GM19372 (cell line): ENCODE results near the gene DGKD.
A peak's percentile ranks its signal among the peaks of the same experiment; 100 is the strongest.

Experiments
- ATAC-seq: cut with Tn5 transposase; IDR thresholded peaks from one replicate; pipeline ENCODE4 v1.9.1; 2021; ENCODE audit warnings: mild to moderate bottlenecking, low read depth, moderate library complexity; ENCODE audit not compliant: unreplicated experiment

Gene DGKD

GRCh38 chr2:233409286-233409991 is 55.1 kb downstream of the DGKD start:
- ATAC-seq = no peak

GRCh38 chr2:233410196-233410760 is 56.0 kb downstream of the DGKD start:
- no peak for ATAC-seq

DNA sequence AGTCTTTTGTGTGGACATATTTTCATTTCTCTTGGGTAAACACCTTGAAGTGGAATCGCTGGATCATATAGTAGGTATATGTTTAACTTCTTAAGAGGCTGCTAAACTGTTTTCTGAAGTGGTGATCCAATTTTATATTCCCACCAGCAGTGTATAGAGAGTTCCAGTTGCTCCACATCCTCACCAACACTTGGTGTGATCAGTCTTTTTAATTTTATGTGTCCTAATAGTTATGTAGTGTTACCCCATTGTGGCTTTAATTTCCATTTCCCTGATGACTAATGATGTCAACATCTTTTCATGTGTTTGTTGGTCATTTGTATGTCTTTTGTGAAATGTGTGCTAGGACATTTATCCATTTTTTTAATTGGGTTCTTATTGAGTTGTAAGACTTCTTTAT is 56.9 kb downstream of the DGKD start:
- no peak for ATAC-seq

- ATAC-seq = no peak
These were observed 58.1 kb downstream of the DGKD start for GRCh38 chr2:233412405-233412804.

DNA sequence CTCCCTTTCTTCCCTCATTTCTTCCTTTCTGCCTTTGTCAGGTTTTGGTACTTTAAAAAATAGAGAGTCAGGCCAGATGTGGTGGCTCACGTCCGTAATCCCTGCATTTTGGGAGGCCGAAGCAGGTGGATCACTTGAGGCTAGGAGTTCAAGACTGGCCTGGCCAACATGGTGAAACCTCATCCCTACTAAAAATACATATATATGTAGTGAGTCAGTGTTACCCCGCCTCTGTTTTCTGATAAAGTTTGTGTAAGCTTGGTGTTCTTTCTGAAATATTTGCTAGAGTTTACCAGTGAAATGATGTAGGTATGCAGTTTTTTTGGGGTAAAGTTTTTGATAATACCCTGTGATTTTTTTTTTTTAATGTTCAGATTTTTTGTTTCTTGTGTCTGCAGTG is 58.8 kb downstream of the DGKD start:
- no peak for ATAC-seq

DNA sequence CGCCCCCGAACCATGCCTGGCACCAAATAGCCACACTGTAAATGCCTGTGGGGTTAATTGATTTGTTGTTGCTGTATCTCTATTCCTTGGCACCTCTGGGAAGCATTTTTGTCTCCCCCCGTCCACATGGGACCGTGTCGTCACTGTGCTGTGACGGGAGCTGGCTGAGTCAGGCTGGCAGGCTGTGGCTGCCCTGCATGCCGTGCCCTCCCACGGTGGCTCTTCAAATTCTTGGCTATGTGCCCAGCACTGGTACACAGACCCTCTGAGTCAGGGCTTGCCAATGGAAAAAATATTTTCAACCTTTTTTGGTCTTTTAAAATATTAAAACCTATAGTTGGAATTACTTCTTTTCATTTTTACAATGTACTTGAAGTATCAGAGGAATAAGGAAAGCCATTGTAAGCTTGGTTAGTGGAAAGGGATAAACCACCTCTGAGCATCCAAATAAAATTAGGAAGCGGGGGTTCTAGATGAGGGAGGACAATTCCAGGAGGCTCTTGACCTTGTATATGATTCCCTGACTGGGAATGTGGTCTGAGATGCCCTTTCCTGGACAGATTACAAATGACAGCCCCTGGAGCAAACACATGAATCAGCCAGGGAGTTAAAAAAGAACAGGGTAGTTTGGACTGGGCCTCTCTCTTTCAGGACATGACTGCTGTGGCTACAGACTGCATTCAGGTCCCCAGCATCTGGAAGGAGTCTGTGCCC is 59.4 kb downstream of the DGKD start:
- no peak for ATAC-seq

DNA sequence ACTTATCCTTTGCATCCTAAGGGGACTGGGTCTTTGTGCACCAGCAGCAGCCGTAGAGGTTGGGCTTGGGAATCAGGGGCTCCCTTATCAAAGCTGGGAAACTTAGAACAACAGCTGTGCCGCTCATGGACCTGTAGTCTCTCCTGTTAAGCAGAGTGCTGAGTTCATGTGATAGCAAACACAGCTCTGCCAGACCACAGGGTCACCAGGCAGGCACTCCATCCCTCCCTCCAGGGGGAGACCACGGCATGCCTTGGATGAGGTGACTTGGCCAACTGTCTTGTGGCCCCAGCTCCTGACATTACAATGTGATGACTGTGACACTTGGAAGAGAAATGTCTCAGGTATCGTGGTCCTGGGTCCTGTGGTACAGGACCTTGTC is 60.0 kb downstream of the DGKD start:
- ATAC-seq = no peak

GRCh38 chr2:233414777-233415570 is 60.7 kb downstream of the DGKD start:
- no peak for ATAC-seq

DNA sequence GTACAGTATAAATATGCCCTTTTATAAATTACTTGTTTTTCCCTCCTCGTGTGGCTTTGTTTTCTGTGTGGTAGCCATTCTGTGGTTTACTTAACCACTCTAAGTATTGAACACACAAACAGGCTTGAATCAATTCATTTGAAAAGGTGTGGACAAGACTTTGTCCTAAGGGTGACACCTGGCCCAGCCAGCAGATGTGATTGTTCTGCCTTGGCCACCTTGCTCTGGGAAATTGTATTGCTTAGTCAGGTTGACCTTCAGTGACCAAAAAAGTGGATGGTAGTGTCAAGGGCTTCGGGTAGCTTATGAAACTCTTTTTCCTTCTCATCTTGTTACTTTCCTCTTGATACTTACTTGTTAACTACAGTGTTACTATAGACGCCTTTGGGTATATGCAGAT is 61.9 kb downstream of the DGKD start:
- no peak for ATAC-seq

DNA sequence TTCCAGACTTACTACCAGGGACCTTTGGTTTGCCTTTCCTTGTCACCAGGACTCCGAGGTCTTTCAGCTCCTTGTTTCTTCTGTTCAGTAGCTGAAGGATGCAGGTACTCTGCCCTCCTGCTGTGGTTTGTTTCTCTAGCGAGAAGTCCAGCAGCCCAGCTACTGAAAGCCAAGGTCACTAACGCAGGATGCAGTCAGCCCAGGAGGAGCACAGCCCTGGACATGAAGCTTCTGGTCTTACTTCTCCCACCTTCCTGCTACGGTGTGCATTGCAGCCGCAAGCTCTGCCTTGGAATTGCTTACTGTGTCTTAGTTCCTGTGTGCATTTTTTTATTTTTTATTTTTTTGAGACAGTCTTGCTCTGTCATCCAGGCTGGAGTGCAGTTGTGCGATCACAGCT is 62.4 kb downstream of the DGKD start:
- no peak for ATAC-seq

- ATAC-seq = no peak
These were observed 63.0 kb downstream of the DGKD start for GRCh38 chr2:233417282-233417681.

DNA sequence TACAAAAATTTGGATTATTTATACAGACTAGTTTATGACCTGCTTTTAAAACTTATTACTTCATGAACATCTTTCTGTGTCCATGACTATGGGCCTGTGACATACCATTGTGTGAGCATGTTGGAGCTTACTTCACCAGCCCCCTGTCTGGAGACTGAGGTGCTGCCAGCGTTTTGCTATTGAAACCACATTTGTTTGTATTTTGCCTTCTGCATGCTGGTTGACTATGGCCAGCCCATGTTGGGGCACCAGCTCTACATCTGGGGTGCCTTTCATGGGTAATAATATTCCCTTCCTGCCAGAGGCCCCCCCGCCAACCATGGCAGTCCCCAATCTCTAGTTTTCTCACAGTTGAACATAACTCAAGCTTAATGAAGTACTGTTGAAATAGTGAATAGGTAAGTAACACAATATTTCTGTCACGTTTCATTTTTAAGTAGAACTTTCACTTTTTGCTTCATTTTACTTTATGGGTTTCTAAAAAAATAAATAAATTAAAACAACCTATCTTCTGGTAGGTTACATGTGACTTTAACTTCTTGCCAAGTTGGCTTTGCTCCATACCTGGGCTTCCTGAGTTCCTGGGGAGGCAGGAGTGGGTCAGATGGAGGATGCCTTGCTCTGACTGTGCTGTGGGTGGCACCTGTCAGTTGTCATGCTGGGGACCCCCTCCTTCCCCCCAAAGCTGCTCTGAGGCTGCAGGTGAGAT is 63.9 kb downstream of the DGKD start:
- ATAC-seq = no peak

DNA sequence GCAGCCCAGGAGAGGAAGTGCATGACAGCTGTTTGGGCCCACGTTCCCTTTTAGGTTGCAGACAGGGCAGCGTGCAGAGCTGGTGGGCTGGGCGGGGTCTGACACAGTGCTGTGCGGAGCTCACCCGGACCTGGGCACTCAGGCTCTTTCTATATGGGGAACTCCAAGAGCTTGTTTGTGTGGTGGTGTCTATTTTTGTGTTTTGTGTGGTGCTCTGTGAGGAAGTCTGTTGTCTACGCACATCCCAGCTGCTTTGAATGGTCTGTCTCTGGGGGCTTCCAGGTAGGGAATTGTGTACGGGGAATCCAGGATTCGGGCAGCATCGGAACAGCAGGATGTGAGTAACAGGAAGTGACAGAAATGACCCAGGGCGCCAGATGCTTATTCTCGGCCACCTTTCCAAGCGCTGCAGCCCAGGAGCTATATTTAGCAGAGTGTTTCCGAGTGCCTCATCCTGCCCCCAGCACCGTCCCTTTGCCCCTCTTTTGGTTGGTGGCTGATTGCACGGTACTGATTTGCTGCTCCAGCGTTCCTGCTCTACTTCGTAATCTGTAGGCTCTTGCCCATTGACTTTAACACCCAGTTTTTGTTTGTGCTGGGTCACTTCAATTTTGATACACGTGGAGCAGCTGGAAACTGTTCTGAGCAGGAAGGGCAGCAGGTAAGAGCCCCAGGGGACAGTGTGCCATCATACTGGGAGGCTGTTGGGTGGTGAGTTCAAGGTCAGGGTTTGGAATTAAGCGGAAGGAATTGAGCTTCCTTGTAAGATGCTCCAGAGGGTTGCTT is 64.7 kb downstream of the DGKD start:
- ATAC-seq = peak; percentile 55

DNA sequence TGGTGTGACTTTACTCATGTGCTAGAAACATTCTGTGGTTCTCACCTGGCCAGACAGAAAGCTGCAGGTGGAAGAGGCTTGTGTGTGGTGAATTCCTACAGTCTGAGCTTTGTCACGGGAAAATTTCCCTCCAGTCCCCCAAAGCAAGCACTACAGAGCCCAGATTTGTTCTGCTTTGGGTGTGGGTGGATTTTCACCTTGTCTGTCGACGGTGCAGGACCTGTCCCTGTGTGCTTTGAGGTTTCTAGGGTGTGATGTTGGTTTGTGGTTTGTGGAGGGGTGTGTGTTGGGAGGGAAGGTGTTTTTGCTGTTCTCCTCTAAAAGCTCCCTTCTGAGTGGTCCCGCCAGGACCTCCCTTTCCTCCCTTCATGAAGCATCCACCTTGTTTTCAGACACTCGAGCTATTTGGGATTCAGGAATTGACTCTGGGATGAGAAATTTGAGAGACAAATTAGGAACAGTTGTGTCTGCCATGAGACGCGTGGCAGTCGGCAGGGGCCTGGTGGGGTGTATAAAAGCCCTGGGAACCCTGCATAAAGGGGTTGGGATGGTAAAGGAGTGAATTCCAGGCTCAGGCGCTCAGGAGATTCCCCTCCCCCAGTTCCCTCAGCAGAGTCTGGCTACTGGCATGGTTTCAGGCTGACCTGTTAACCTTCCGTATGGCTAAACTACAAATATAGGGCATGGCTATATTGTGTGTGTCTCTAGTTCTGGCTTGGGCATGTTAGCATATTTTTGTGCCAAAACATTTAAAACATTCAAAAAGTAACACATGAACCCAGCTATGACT is 65.5 kb downstream of the DGKD start:
- no peak for ATAC-seq

- ATAC-seq = no peak
These were observed 67.0 kb downstream of the DGKD start for GRCh38 chr2:233421091-233421816.

- peak; percentile 54 for ATAC-seq
These were observed 67.9 kb downstream of the DGKD start for GRCh38 chr2:233422050-233422639.

DNA sequence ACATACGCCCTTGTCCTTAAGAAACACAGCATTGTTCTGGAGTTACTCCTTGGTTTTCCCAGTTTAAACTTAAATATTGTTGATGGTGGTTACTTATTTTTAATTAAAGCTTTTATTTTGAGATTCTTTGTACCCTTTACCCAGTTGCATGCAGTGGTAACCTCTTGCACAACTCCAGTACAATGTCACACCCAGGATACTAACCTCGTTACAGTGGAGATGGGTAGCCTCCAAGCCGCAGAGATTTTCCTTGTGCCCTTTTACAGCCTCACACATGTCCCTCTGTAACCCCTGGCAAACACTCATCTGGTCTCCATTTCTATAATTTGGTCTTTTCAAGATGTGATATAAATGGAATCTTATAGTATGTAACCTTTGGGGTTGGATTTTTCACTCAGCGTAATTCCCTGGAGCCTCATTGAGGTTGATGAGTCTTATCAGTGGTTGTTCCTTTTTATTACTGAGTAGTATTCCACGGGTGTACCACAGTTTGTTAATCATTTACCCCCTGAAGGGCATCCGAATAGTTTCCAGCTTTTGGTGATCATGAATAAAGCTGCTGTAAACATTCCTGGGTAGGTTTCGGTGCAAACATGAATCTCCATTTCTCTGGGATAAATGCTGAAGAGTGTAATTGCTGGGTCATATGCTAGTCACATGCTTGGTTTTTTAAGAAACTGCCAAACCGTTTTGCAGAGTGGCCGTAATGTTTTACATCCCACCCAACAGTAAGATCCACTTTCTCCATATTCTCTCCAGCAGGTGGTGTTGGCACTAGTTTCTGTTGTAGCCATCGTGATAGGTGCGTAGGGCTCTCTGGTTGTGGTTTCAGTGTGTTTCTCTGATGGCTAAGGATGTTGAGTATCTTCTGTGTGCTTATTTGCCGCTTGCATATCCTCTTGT is 68.6 kb downstream of the DGKD start:
- no peak for ATAC-seq
